ENCODE data around the gene LRRC71.

Gene LRRC71

GRCh38 chr1:156930483-156930882 is 10.1 kb downstream of the LRRC71 start:
- no peak for DNase-seq

GRCh38 chr1:156931211-156931952 is 10.9 kb downstream of the LRRC71 start:
- DNase-seq: no peak

GRCh38 chr1:156931974-156932710 is 11.7 kb downstream of the LRRC71 start:
- DNase-seq: no peak

- no peak for DNase-seq
These were observed 12.7 kb downstream of the LRRC71 start for GRCh38 chr1:156933136-156933535.

GRCh38 chr1:156935505-156936128 is 15.2 kb downstream of the LRRC71 start:
- DNase-seq: no peak

- no peak for DNase-seq
These were observed 15.8 kb downstream of the LRRC71 start for GRCh38 chr1:156936191-156936590.

- no peak for DNase-seq
These were observed 16.3 kb downstream of the LRRC71 start for GRCh38 chr1:156936721-156937220.

GRCh38 chr1:156937883-156938282 is 17.5 kb downstream of the LRRC71 start:
- DNase-seq: no peak

- DNase-seq: no peak
These were observed 18.4 kb downstream of the LRRC71 start for GRCh38 chr1:156938813-156939212.

- no peak for DNase-seq
These were observed 19.4 kb downstream of the LRRC71 start for GRCh38 chr1:156939786-156940334.

- DNase-seq: no peak
These were observed 21.2 kb downstream of the LRRC71 start for GRCh38 chr1:156941675-156942074.

GRCh38 chr1:156942176-156942575 is 21.7 kb downstream of the LRRC71 start:
- no peak for DNase-seq

- no peak for DNase-seq
These were observed 22.1 kb downstream of the LRRC71 start for GRCh38 chr1:156942576-156942975.

GRCh38 chr1:156943756-156944155 is 23.3 kb downstream of the LRRC71 start:
- DNase-seq: no peak

- no peak for DNase-seq
These were observed 23.8 kb downstream of the LRRC71 start for GRCh38 chr1:156944268-156944667.

GRCh38 chr1:156944848-156945247 is 24.4 kb downstream of the LRRC71 start:
- no peak for DNase-seq

GRCh38 chr1:156945881-156946661 is 25.6 kb downstream of the LRRC71 start:
- no peak for DNase-seq

GRCh38 chr1:156947127-156947526 is 26.7 kb downstream of the LRRC71 start:
- no peak for DNase-seq

GRCh38 chr1:156947818-156948525 is 27.5 kb downstream of the LRRC71 start:
- no peak for DNase-seq

GRCh38 chr1:156948708-156949107 is 28.3 kb downstream of the LRRC71 start:
- no peak for DNase-seq

- no peak for DNase-seq
These were observed 28.7 kb downstream of the LRRC71 start for GRCh38 chr1:156949127-156949526.

- no peak for DNase-seq
These were observed 30.9 kb downstream of the LRRC71 start for GRCh38 chr1:156951371-156951770.
